Stimulated activated naive CD4-positive, alpha-beta T cell (primary cell): Measurements from ENCODE around the gene NCS1.

ENCODE experiments used
- DNase-seq, 6 experiments: peaks; one replicate each; lab custom pipeline; 2025; lab: John Stamatoyannopoulos, UW

NCS1 gene

DNA sequence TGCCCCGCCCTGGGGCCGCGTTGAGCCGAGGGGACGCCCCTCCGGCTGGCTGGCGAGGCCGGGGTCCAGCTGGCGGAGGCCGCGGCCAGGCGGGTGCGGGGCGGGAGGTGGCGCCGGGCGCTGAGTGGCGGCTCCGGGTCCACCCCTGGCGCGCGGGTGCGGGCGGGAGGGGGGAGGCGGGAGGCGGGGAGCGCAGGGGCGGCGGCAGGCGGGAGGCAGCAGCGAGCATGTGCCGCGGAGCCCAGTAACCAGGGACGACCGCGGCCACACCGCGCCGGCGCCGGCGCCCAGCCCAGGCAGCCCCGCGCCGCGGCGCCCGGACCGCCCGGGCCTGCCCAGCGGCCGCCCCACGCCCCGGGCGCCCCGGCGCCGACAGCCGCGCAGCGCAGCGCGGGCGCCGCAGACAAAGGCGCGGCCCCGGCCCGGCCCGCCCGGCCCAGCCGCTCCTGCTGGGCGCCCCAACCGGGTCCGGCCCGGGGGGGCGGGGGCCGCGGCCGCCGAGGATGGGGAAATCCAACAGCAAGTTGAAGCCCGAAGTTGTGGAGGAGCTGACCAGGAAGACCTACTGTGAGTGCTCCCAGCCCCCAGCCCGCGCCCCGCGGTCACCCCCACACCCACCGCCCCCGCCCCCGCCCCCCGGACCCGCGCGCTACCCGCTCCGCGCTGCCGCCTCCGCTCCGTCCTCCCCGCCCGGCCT lies at the start of gene NCS1:
TSS of gene NCS1 (plus strand) at position 244 of the 697 bp plus-strand sequence. CDS start at position 504, 260 bp downstream.
- peak in 1 of 6 experiments; percentile 14 for DNase-seq

GRCh38 chr9:130122456-130122855 lies 49.7 kb upstream of the NCS1 start:
- DNase-seq, result no peak

DNA sequence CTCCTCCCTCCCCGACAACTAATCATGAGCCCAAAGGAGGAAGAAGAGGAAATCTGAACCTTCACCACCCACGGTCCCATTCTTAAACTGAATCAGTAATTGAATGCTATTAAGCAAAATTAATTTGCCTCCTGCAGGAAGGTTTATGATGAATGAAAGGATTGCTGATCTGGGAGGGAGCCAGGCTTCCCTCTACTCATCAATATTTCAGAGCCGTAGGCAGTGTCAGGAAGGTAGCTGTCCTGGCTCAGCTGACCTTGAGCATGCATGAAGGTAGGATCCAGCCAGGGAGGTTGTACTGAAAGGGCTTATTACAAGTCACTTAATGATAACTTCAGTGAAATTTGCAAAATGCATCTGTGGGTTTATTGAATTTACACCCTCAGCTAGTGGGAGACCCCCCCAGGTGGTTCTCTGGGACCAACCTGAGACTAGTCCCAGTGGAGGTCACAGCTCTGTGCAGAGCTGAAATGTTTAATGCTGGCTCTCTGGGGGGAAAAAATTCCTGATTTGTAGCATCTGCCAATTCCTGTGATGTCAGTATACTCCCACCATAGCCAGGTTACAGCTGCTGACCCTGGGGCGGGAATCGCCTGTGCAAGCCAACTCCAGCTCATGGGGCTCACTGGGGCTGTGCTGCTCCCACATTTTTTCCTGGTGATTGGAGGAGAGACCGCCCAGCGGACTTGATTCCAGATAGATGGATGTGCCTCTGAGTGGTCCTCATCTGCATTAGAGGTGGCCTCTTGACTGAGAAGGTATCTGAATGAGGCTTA lies 47.9 kb upstream of the NCS1 start:
- no peak for DNase-seq

GRCh38 chr9:130126721-130127433 lies 45.3 kb upstream of the NCS1 start:
- no peak for DNase-seq

DNA sequence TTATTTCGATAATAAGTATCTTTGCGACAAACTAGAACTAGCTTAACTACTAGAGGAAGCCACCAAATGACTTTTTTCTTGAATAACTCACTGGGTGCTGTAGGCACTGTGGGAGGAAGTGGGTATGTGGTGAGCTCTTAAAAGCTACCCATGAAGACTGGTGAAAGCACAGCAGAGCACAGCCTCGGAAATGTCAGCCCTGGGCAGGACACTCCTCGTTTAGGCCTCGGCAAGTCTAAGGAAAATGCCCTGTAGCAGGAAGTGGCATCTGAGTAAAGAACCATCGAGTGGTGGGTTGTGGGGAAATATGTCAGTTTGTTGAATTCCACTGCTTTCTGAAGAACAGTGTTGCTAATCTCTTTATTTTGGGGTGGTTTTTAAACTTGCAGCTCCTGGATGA lies 44.0 kb upstream of the NCS1 start:
- peak; percentile 29 to 87 (median 70) for DNase-seq

DNA sequence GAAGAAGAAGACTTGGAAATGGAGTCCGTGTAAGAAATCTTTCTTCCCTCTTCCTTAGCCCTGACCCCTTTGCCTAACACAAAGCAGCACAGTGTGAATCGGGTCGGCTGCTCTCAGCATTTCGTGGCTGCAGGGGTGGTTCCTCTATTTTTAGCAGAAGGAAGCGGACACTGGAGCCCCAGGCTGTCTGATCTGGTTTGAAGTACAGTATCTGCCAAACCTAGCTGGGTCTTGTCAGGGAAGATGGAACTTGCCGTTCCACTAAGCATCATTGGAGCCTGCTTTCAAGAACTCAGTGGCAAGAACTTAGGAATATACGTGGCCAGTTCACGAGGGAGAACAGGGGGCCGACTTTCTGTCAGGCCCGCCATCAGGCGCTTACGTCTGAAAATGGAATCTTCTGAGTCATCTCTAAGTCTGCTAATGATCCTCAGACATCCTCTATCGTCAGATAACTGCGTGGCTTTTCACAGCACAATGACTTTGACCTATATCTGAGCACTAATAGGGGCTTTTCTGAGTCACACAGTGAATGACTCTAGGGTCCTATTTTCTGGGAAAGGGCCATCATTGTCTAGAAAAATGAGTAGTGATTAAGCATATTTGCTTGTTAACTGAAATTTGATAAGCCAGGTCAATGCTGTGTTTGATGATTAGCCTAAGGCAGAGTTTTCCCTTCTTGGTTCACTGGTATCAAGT lies 43.3 kb upstream of the NCS1 start:
- DNase-seq, result peak in 4 of 6 experiments; percentile 22 to 29 (median 22)

DNA sequence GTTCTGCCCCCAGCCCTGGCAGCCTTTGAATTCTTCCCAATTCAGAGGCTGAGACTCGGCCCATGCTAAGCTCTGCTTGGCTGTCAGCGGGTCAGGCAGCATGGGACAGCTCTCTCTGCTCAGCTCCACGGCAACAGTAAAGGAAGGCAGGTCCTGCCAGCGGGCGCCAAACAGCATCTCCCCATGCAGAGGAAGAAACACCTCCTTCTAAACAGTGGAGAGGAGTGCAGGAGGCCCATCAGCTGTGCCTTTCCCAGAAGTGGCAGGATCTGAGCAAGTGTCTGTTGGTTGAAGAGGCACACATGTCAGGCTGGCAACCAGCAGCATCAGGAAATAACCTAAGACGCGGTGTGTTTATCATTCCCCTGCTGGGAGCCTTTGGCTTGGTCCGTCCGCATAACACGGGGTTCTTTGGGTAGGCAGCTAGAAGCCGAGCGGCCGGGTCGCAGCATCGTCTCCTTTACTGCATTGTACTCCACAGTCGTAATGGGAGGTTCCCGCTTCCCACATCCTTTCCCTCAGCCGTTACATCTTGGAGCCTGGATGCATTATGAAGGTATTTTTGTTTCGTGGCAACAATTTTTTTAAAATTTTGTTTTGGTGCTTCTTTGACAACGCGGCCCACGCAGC lies 42.7 kb upstream of the NCS1 start:
- peak in 1 of 6 experiments; percentile 8 for DNase-seq

DNA sequence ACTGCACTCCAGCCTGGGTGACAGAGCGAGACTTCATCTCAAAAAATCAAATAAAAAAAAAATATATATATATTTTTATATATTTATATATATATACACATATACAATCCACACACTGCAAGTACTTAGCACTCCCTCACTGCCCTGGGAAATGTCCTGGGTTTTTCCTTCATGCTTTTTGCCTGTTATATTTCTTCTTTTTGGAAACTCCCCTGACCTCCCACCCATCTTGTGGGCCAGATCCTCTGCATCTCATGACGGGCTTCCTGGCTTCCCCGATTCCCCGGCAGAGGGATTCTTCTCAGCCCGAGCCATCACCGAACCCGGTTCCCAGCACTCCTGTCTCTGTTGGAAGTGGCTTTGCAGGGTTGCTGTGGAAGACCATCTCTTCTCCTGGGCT lies 39.5 kb upstream of the NCS1 start:
- no peak for DNase-seq

DNA sequence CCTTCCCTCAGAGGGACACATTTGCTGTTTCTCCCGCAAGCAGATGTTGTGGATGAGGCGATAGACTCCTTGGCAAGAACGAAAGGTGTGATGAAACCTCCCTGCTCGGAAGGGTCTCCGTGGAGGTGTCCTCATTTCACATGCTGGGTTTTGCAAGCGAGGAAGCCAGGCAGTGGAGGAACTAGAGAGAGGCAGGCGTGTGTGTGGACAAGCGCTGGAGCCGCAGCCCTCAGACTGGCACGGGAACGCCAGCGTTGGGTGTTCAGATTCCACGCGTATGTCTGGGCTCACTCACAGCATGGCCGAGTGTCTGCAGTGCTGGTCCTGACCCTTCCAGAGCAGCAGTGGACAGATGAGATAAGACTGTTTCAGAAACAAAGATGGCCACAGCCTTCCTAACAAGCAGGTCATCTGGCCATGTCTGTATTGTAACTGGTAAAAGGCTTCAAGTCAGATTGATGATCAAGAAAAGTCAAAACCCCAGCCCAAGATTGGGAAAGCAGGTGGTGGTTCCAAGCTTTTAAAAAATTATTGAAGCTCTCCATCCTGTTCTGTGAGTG lies 35.0 kb upstream of the NCS1 start:
- no peak for DNase-seq

GRCh38 chr9:130137641-130138081 lies 34.5 kb upstream of the NCS1 start:
- DNase-seq, result no peak

DNA sequence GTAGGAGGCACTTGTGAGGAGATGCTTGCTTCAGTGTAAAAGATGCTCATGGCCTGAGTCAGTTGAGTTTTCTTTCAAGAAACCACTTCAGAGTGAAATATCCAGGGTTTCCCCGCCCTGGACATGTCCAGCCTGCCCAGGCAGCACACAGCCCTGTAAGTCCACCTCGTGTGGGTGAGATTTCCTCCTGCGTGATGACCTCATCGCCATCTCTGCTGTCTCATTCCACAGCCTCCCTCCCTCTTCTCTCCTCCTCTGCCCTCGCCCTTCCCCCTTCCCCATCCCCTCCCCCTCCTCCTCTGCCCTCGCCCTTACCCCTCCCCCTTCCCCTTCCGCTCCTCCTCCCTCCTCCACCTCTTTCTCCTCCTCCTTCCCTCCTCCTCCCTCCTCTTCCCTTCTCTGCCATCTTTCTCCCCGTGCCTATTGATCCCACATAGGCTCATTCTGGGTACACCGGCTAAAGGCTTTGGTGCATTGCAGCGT lies 34.0 kb upstream of the NCS1 start:
- no peak for DNase-seq

- DNase-seq, result peak in 3 of 6 experiments; percentile 11 to 33 (median 26)
These were observed 33.4 kb upstream of the NCS1 start for GRCh38 chr9:130138791-130139190.

DNA sequence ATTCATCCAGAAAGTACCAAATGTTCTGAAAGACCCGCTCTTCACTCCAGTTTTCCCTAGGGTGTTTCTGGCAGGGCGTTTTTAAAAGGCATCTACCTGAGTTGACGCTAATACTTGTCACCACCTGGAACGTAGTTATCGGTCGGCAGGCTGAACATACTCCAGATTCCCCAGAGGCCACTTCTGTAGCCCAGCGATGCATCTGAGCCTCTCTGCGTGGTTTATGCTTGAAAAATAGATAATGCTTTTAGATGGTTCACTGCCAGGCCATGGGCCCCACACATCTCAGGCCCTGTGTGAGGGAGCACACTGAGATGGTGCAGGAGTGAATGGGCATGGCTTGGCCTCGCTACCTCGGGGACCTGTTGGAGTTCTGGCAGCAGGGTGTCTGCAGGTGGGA lies 33.0 kb upstream of the NCS1 start:
- no peak for DNase-seq

- DNase-seq, result no peak
These were observed 31.5 kb upstream of the NCS1 start for GRCh38 chr9:130140706-130141105.

- no peak for DNase-seq
These were observed 30.1 kb upstream of the NCS1 start for GRCh38 chr9:130142056-130142455.

- DNase-seq, result no peak
These were observed 29.6 kb upstream of the NCS1 start for GRCh38 chr9:130142641-130143040.

DNA sequence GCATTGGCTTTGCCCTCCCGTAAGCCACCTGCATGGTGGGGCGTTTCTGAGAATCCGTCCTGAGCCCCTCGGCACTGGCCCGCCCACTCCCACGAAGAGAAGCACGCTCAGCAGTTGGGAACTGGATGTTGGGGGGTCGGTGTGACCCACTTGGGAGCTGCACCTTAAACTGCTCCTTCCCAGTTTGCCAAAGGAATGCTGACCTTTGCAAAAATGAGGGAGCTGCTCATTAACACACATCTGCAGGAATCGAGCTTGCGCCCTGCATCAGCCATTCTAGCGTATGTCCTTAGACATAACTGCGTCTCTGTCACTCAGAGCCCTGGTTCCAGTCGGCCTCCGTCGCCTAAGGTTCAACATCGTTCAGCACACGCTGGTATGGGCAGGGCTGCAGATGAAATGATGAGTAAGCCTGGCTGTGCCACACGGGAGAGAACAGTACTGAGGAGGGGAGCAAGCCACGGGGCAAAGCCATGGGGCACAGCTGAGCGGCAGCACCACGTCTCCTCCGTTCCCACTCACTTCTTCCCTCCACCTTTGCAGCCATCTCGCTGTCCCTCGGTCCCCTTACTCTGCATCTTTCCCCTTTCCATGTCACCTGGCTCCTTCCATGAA lies 28.8 kb upstream of the NCS1 start:
- DNase-seq, result no peak

- peak in 1 of 6 experiments; percentile 6 for DNase-seq
These were observed 28.2 kb upstream of the NCS1 start for GRCh38 chr9:130143958-130144366.

DNA sequence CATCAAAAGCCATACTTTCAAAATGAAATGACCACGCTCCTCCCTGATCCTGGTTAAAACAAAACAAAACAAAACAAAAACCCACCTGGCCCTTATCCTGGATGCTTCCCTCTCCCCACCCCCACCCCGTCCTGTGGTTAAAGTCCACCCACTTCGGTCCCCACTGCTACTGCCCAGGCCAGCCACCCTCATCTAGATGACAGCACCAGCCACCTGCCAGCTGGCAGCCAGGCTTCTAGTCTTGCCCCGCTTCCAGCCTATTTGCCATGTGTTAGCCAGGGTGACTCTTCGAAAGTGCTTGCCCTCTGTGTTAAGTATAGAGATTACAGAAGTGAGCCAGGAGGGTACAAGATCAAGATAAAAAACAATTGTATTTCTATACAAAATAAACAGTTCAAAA lies 27.5 kb upstream of the NCS1 start:
- no peak for DNase-seq

- no peak for DNase-seq
These were observed 26.5 kb upstream of the NCS1 start for GRCh38 chr9:130145658-130146057.

- no peak for DNase-seq
These were observed 25.0 kb upstream of the NCS1 start for GRCh38 chr9:130147198-130147597.
